MM.1S (cell line): ENCODE measurements around the gene ART5.

Experiments
- CTCF ChIP-seq: fragments of 300-600 bp; sonication (generic); IDR thresholded peaks from 2 replicates; pipeline ENCODE4 v1.5.1; 2016; ENCODE audit warnings: antibody characterized with exemption, low read length, mixed read lengths
- EZH2 ChIP-seq: fragments of 300-600 bp; sonication (generic); optimal IDR thresholded peaks from 2 replicates; pipeline ENCODE3; 2017; ENCODE audit warnings: low read depth, mild to moderate bottlenecking, antibody characterized with exemption, low read length, mixed read lengths
- EZH2phosphoT487 ChIP-seq: fragments of 300-600 bp; sonication (generic); IDR thresholded peaks from 2 replicates; pipeline ENCODE4 v1.6.1; 2018; ENCODE audit warnings: antibody characterized with exemption, low read length

GRCh38 chr11:3679077-3679476 lies 37.3 kb upstream of the ART5 start:
- no peak for TF ChIP-seq CTCF
- TF ChIP-seq EZH2 = no peak
- no peak for TF ChIP-seq EZH2phosphoT487
